ENCODE measurements around the gene ZNF490.

Gene ZNF490

DNA sequence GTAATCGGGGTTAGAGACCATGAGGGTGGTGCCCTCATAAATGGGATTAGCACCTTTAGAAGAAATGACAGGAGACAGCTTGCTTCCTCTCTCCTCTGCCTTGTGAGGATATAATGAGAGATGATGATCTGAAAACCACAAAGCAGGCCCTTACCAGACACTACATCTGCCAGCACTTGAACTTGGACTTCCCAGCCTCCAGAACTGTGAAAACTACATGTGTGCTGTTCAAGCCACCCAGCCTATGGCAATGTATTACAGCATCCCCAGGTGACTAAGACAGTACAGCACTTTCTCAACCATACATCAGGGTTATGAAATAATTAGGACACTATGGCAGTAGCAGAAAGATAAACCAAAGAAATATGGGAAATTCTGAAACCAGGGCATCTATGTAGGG is 66.8 kb downstream of the ZNF490 start:
- no peak for DNase-seq (ENCODE audit: low read depth in 2 of 2)
